Activated naive CD4-positive, alpha-beta T cell treated with anti-CD3 and anti-CD28 coated beads, Interleukin-2, amount 50 U/mL, for 16 hours (primary cell): ENCODE data around the gene SNAI3.
"Not testable (repeated sequence)": the region's sequence is repeated elsewhere in the genome, so short reads cannot be mapped to it uniquely, and the experiment has no call there.

Source experiments
- DNase-seq: peaks from one replicate; pipeline ENCODE4 v3.0.0-alpha.2; 2020

The SNAI3 gene

DNA sequence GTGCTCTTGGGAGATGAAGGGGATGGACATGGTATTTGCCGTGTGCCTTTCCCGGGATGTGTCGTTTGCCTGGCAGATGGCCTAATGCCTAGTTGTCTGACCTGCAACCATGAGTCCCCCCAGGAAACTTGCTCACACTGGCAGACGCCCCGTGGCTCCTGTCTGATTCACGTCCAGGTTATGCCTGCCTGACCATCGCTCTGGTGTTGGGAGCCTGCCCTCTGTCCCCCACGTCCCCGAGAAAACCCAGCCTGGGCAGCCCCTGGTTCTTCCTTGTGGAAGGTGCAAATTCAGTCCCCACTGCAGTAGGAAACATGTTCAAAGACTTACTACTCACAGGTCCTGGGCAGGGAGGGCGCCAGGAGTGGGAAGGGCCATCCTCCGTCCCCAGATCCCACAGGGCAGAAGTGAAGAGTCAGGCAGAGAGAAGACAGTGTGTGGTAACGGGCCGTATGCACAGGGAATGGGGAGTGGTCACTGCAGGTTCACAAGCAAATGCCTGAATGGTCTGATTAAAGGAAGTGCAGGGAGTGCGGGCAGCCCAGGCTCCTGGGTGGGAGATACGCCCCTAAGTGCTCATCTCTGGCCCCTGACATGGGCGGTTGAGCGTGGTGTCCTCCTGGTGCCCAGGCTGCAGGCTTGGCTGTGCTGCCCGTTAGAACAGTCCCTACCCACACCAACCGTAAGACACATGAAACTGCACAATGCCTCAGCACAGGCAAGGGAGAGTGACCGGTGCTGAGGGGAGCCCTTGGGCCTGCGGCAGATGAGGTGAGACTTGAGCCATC lies 4.2 kb upstream of the SNAI3 start:
- no peak for DNase-seq

DNA sequence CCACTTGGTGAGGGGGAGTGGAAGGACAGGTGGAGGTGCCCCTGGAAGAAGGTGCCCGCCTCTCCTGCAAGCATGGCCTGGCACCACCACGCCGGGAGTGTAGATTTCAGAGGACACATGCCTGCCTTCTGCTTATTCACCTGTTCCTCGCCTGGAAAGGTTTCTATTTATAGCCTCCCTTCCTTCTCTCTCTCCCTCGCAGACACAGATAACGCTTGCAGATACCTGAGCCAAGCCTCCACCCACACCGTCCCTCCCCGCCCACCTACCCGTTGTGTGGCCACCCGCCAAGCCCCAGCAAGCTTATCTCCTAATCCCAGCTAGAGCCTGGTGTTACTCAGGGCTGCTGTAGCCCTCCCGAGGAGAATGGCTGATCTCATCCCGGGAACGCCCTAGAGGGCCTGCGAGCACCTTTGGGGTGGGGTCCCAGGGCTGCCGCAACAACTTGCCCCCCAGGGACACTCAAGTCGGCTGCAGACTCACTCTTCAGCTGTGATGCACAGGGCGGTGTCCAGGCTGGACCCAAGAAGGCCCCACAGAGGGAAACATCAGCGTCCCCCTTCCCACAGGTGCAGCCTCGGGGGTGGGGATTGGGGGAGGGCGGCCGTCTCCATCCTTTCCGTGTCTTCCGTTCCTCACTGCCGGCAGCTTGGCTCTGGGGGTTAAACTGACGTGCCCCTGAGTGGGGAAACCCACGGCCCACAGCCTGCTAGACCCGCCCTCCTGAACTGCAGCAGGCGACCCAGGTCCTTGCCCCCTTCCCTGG lies 1.9 kb upstream of the SNAI3 start:
- DNase-seq, result no peak

DNA sequence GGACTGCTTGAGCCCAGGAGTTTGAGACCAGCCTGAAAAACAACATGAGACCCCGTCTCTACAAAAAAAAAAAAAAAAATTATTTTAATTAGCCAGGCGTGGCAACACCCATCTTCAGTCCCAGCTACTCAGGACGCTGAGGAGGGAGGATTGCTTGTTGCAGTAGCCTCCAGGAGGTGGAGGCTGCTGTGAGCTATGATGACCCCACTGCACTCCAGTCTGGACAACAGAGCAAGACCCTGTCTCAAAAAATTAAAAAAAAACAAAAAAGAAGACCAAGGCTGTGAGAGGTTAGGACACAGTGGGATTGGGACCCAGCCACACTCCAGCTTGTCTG lies 1.3 kb upstream of the SNAI3 start:
- DNase-seq, result no peak

DNA sequence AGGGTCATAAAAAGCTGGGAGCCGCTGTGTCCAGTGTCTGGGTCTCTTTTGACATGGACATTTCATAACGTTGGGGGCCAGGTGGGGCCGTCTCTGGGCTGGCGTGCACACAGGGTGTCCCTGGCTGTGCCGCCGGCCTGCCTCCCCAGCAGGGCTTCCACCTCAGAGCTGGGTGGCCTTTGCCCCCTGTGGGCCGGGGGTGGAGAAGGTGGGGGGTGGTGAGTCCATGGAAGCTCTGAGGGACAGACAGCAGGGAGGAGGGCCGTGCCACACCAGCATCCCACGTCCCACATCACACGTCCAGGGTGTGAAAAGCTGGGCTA lies 908 bp upstream of the SNAI3 start:
- no peak for DNase-seq

DNA sequence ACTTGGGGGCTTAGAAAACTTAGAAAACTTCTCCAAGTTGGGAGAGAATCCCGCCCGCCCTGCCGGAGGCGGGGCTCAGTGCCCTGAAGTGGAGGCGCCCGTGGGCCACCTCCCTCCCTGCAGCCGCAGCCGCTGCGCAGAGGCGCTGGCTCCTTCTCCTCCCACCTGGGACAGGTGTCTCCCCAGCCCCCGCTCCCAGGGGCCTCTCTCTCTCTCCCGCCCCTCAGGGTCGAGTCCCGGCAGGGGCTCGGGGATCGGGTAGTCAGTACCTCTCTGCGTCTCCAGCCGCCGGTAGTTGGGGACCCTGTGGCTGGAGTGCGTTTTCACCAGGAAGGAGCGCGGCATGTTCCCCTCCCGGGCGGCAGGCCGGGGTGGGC lies 257 bp downstream of the SNAI3 start:
- DNase-seq, result peak; percentile 53

DNA sequence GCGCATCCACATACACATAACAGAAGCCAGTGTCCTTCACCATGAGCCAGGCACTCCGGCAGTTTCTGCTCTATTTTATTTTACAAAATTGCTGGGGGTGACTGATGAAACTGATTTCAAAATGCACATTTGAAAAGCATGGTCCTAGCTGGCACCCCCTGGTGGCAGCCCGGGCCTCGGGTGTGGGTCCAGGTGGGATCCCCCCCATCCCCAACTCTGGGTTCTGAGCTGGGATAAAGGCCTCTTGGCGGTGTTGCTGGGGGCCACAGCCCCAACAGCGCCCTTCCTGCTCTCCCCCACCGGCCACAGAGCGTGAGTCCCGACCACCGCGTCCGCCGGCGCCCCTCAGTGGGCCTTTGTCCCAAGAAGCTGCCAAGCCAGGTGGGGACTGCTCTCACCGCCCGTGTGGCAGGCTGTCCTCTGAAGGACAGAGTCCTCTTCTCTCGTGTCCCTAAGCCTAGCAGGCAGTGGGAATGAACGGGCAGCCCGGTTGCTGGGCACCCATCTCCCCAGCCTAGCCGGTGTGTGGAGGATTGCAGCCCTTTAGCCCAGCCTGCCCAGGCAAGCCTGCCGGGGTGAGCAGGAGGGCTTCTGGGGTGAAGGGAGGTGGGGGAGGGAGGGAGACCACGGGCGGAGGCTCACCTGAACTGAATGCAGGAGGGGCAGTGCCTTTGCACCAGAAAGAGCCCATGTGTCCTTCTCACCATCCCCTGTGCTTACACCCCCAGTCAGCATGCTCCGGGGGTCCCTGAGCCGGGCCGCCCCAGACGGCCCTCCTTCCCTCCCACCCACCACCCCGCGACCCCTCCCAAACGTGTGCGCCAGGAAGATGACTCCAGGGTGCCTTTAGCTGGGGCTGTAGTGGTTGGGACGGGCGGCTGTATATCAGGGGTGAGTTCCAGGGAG lies 898 bp downstream of the SNAI3 start:
- DNase-seq, result peak; percentile 80

- DNase-seq, result no peak
Observed at GRCh38 chr16:88684569-88685155, 1.6 kb downstream of the SNAI3 start.

GRCh38 chr16:88681709-88682451 lies 4.4 kb downstream of the SNAI3 start:
- peak; percentile 67 for DNase-seq

DNA sequence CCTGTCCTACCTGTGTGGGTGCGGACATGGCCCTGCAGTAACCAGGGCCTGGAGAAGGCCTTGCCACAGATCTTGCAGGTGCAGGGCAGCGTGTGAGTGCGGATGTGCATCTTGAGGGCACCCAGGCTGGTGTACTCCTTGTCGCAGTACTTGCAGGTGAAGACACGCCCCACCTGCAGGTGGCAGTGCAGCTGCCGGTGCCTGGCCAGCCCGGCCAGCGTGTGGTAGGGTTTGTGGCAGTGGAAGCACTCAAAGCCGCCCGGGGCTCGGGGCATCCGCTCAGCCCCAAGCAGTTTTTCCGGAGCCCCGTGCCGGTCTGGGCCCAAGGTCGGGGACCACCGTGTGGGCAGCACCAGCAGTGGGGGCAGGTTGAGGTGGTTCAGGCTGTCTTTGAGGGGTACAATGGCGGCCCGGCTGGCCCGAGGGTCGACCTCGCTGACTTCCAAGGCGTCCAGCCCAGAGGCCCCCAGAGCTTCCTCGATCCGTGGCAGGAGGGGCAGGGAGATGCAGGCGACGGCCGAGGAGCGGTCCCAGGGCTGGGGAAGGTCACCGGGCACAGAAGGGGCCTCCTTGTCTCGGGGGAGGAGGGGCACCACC lies 5.1 kb downstream of the SNAI3 start:
- DNase-seq, result peak; percentile 58

DNA sequence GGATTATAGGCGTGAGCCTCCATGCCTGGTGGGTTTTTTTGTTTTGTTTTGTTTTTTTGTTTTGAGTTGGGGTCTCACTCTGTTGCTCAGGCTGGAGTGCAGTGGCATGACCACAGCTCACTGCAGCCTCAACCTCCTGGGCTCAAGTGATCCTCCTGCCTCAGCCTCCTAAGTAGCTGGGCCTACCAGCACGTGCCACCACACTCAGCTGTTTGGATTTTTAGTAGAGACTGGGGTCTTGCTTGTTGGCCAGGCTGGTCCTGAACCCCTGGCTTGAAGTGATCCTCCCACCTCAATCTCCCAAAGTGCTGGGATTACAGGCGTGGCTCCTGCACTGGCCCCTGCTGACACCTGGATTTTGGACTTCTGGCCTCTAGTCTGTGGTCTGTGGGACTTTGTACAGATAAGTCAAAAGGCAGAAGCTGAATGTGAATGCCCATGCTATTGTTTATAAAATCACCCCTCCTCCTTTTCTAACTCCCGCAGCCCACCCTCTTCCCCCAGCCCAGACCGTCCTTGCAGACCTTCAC lies 5.7 kb downstream of the SNAI3 start:
- DNase-seq, result no peak

- no peak for DNase-seq
Observed at GRCh38 chr16:88678224-88678979, 7.9 kb downstream of the SNAI3 start.

DNA sequence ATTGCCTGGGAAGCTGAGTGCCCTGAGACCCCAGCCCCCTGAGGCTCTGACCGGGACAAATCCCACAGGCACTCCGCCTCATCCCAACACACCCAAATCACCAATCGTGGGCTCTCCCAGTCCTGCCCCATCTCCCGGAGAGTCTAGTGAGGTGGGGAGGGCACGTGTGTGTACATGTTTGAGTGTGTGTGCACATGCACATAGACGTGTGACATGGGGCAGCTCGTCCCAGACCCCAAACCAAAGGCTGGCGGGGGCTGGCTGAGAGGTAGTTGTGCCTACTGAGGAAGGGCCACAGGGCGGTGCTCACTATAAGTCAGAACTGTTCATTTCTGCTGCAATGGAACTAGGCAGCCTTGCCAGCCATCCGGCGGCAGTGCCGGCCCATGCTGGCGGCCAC lies 8.6 kb downstream of the SNAI3 start:
- no peak for DNase-seq

DNA sequence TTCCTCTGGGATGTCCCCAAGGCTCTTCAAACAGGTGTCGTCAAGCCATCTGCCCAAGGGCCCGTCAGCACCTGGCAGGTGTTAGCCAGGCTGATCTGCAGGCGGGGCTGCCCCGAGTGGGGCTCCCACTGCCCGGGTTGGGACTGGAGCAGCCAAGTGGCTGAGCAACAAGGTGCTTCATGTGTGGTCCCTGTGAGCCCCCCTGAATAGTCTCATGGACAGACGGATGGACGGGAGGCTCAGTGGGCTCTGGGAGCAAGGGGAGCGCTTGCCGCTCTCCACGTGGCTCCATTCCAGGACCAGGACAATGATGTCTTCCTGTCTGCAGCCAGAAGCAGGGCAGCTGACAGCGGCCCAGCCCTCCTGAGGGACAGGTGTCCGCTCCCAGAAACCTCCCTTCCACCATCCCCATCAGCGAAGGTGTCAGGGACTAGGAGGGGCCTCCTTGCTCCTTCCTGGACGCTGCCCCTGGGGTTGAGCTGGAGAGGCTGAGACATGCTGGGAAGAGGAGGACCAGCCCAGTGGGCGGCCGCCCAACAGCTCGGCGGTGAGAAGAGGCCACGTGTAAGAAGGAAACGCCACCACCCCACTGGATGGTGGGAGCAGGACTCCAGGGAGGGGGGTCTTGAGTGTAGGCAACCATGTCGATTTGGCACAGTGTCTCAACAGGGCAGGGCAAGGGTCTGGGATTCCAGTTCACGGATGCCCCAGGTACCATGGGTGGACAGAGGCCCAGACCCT lies 9.6 kb downstream of the SNAI3 start:
- DNase-seq, result no peak

DNA sequence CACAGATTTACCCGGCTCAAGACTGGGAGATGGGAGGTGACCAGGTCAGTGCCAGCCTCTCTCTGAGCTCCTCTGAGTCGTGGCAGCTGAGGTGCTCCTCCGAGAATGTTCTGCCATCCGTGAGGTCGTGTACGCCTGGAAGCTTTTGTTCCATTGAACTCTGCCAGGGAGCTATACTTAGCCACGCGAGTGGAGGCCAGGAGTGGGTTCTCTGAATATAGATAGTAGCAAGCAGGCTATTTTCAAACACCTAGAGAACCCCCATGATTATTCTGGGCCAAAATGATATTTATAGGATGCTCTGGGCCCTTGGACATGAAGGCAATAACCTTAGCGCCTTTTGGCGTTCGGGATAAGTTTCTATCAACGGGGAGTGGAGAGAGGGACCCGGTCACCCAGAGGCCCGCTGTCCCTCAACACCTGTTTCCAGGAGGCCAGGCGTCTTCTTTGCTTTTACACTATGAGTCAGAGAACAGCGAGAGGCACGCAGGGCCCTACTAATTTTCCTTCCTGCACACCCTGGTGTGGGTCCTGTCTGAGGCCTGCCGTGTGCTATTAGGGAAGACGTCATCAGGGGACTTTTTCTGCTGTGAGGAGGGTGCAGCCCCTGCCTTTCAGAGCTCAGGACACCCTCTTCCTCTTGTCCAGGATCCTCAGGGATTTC lies 12.5 kb downstream of the SNAI3 start:
- DNase-seq, result no peak

DNA sequence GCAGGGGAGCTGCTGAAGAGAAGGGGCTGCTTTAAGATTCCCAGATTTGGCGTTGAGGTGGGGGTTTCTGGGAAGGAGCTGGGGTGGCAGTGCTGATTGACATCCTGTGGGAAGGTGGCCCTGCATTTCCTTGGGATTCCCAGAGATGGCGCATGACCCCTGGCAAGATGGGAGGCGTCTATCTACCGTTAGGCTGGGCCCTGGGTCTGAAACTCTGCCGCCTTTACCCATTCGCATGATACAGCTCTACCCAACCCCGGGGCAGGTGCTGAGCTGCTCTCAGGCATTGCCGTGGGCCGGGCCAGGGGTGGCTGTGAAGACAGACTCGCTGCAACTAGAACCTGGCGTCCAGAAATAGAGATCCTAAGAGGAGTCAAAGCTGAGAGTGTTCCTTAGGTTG lies 13.5 kb downstream of the SNAI3 start:
- DNase-seq, result no peak

- DNase-seq, result no peak
Observed at GRCh38 chr16:88671806-88672205, 14.5 kb downstream of the SNAI3 start.

- no peak for DNase-seq
Observed at GRCh38 chr16:88669980-88670379, 16.3 kb downstream of the SNAI3 start.

DNA sequence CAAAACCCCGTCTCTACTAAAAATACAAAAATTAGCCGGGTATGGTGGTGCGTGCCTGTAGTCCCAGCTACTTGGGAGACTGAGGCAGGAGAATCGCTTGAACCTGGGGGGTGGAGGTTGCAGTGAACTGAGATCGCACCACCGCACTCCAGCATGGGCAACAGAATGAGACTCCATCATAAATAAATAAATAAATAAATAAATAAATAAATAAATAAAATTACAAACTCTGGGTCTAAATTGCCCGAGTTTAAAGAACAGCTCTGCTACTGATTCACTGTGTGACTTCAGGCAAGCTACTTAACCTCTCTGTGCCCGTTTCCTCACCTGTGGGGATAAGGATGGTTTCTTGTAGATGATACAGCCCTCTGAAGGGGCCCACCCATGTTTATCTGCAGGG lies 16.8 kb downstream of the SNAI3 start:
- not testable (repeated sequence) for DNase-seq

GRCh38 chr16:88667461-88667860 lies 18.8 kb downstream of the SNAI3 start:
- DNase-seq, result no peak

GRCh38 chr16:88665570-88665969 lies 20.7 kb downstream of the SNAI3 start:
- no peak for DNase-seq
